Measurements from ENCODE around the gene ACTR5. TPM values are rescaled to one million over a fixed set of nuclear protein-coding genes. Genes with fewer than 3 reads are reported as not detected.
A peak's percentile ranks its signal among the peaks of the same experiment; 100 is the strongest.

Gene ACTR5
- total RNA-seq, 1 experiment from 2014 or later = 22.0 TPM

GRCh38 chr20:38779247-38780097 lies 31.2 kb downstream of the ACTR5 start (continued):
- TF ChIP-seq, protein P1, sequence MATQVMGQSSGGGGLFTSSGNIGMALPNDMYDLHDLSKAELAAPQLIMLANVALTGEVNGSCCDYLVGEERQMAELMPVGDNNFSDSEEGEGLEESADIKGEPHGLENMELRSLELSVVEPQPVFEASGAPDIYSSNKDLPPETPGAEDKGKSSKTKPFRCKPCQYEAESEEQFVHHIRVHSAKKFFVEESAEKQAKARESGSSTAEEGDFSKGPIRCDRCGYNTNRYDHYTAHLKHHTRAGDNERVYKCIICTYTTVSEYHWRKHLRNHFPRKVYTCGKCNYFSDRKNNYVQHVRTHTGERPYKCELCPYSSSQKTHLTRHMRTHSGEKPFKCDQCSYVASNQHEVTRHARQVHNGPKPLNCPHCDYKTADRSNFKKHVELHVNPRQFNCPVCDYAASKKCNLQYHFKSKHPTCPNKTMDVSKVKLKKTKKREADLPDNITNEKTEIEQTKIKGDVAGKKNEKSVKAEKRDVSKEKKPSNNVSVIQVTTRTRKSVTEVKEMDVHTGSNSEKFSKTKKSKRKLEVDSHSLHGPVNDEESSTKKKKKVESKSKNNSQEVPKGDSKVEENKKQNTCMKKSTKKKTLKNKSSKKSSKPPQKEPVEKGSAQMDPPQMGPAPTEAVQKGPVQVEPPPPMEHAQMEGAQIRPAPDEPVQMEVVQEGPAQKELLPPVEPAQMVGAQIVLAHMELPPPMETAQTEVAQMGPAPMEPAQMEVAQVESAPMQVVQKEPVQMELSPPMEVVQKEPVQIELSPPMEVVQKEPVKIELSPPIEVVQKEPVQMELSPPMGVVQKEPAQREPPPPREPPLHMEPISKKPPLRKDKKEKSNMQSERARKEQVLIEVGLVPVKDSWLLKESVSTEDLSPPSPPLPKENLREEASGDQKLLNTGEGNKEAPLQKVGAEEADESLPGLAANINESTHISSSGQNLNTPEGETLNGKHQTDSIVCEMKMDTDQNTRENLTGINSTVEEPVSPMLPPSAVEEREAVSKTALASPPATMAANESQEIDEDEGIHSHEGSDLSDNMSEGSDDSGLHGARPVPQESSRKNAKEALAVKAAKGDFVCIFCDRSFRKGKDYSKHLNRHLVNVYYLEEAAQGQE (IDR thresholded peaks at IDR 0.05; ENCODE audit: low read depth) = no peak

- ATAC-seq (no peak), DNase-seq (ENCODE audit: low read depth, low spot score) (no peak)
- Histone ChIP-seq H3K9me2 (ENCODE audit: insufficient read depth) (no peaks in the 10 kb centered on the region), H4K20me1 (ENCODE audit: insufficient read depth) (no peaks in the 10 kb centered on the region), H3K4me3 (replicated peaks in 1 of 2; ENCODE audit: low read depth in 1 of 2, low read length in 2 of 2) (no peak overlapping the region), H3K27me3 (ENCODE audit: insufficient read depth, low read length) (no peaks in the 10 kb centered on the region), H3K9ac (ENCODE audit: low read length) (no peak overlapping the region), H3K79me2 (ENCODE audit: insufficient read depth, low read length) (no peaks in the 10 kb centered on the region), H3K9me3 (ENCODE audit: control insufficient read depth in 1 of 2, insufficient read depth in 1 of 2, low read depth in 1 of 2, low read length in 2 of 2) (no peaks in the 10 kb centered on the region), H2AFZ (ENCODE audit: low read depth, low read length, poor library complexity, severe bottlenecking) (no peak overlapping the region), H3K4me2 (ENCODE audit: low read length) (0 out of 2 replicates have a peak overlapping the region, but pooled peaks have one; percentile 90), H3K36me3 (ENCODE audit: control insufficient read depth in 1 of 2, insufficient read depth in 2 of 2, low read length in 2 of 2) (no peaks in the 10 kb centered on the region), H3K27ac (ENCODE audit: low read depth, low read length) (0 out of 2 replicates have a peak overlapping the region, but pooled peaks have one; percentile 12), H3K4me1 (ENCODE audit: control insufficient read depth in 1 of 2, insufficient read depth in 2 of 2, low read length in 2 of 2) (peaks cover 64 to 74% of the 10 kb centered on the region in 2 experiments)
- intact Hi-C loops (cut with micrococcal nuclease) = no loop called here
- BruUV-seq (replicated peaks) = no TSS peak
- RAD21 ChIA-PET (ENCODE audit: low non-redundant PET in 1 of 2, low total read pairs in 2 of 2, uncharacterized antibody in 2 of 2, unreplicated experiment in 2 of 2) = no interaction called here
- POLR2A ChIA-PET = no interaction called here
- CTCF ChIA-PET = no interaction called here
- no peak for TF ChIP-seq CEBPB (IDR thresholded peaks at IDR 0.05; ENCODE audit: low read depth)
- TF ChIP-seq SRF (IDR thresholded peaks at IDR 0.05; ENCODE audit: low read depth) = no peak
- no peak for TF ChIP-seq SP1 (IDR thresholded peaks at IDR 0.05; ENCODE audit: low read depth)
- TF ChIP-seq POLR2A (IDR thresholded peaks at IDR 0.05; ENCODE audit: borderline replicate concordance, extremely low read depth, insufficient read depth, insufficient read length) = no peak
- TF ChIP-seq YY1 (IDR thresholded peaks at IDR 0.05; ENCODE audit: extremely low read depth, insufficient replicate concordance, low read depth, low read length) = no peak
- TF ChIP-seq EZH2 (IDR thresholded peaks at IDR 0.05) = no peak
- no peak for TF ChIP-seq JUND (IDR thresholded peaks at IDR 0.05)
- TF ChIP-seq RAD21 (IDR thresholded peaks at IDR 0.05; ENCODE audit: low read depth) = no peak
- TF ChIP-seq, protein P2, sequence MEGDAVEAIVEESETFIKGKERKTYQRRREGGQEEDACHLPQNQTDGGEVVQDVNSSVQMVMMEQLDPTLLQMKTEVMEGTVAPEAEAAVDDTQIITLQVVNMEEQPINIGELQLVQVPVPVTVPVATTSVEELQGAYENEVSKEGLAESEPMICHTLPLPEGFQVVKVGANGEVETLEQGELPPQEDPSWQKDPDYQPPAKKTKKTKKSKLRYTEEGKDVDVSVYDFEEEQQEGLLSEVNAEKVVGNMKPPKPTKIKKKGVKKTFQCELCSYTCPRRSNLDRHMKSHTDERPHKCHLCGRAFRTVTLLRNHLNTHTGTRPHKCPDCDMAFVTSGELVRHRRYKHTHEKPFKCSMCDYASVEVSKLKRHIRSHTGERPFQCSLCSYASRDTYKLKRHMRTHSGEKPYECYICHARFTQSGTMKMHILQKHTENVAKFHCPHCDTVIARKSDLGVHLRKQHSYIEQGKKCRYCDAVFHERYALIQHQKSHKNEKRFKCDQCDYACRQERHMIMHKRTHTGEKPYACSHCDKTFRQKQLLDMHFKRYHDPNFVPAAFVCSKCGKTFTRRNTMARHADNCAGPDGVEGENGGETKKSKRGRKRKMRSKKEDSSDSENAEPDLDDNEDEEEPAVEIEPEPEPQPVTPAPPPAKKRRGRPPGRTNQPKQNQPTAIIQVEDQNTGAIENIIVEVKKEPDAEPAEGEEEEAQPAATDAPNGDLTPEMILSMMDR (IDR thresholded peaks at IDR 0.05 in 2 of 3, conservative IDR thresholded peaks at IDR 0.05 in 1 of 3; ENCODE audit: borderline replicate concordance in 1 of 3, insufficient read depth in 1 of 3, low read depth in 2 of 3, low read length in 2 of 3) = no peak
- TF ChIP-seq POLR2AphosphoS5 (IDR thresholded peaks at IDR 0.05; ENCODE audit: low read depth, low read length) = no peak
- TF ChIP-seq TCF7L2 (IDR thresholded peaks at IDR 0.05; ENCODE audit: borderline replicate concordance, extremely low read depth, insufficient read depth, insufficient read length) = no peak
- TF ChIP-seq MAX (IDR thresholded peaks at IDR 0.05) = no peak
- TF ChIP-seq, protein P1 (IDR thresholded peaks at IDR 0.05; ENCODE audit: low read depth) = no peak
These were observed 34.0 kb downstream of the ACTR5 start for GRCh38 chr20:38782275-38782674.

Data from HCT116 (cell line).